HG03342 (cell line): Measurements from ENCODE around the gene SCTR.
A peak's percentile ranks its signal among the peaks of the same experiment; 100 is the strongest.

ENCODE experiments used
- ATAC-seq: cut with Tn5 transposase; IDR thresholded peaks from one replicate; pipeline ENCODE4 v1.9.1; 2021; ENCODE audit warnings: mild to moderate bottlenecking, moderate library complexity; ENCODE audit not compliant: unreplicated experiment

Gene SCTR

GRCh38 chr2:119523383-119523951 is 816 bp downstream of the SCTR start:
- no peak for ATAC-seq

GRCh38 chr2:119522671-119523070 is 1.6 kb downstream of the SCTR start:
- ATAC-seq: no peak

- no peak for ATAC-seq
Observed at GRCh38 chr2:119521433-119522050, 2.7 kb downstream of the SCTR start.

- ATAC-seq: no peak
Observed at GRCh38 chr2:119520696-119521432, 3.4 kb downstream of the SCTR start.

GRCh38 chr2:119519057-119519408 is 5.2 kb downstream of the SCTR start:
- no peak for ATAC-seq

- no peak for ATAC-seq
Observed at GRCh38 chr2:119518401-119519056, 5.8 kb downstream of the SCTR start.

- ATAC-seq: peak; percentile 82
Observed at GRCh38 chr2:119517433-119517832, 6.8 kb downstream of the SCTR start.

- no peak for ATAC-seq
Observed at GRCh38 chr2:119516121-119516520, 8.2 kb downstream of the SCTR start.

GRCh38 chr2:119513832-119514231 is 10.5 kb downstream of the SCTR start:
- ATAC-seq: no peak

GRCh38 chr2:119512946-119513345 is 11.3 kb downstream of the SCTR start:
- ATAC-seq: no peak

GRCh38 chr2:119511989-119512388 is 12.3 kb downstream of the SCTR start:
- ATAC-seq: no peak

- ATAC-seq: no peak
Observed at GRCh38 chr2:119508756-119509155, 15.5 kb downstream of the SCTR start.

GRCh38 chr2:119496682-119497081 is 27.6 kb downstream of the SCTR start:
- ATAC-seq: no peak

- no peak for ATAC-seq
Observed at GRCh38 chr2:119495948-119496347, 28.3 kb downstream of the SCTR start.

GRCh38 chr2:119494163-119494790 is 30.0 kb downstream of the SCTR start:
- no peak for ATAC-seq

GRCh38 chr2:119491776-119492525 is 32.3 kb downstream of the SCTR start:
- ATAC-seq: no peak

GRCh38 chr2:119490653-119491195 is 33.6 kb downstream of the SCTR start:
- no peak for ATAC-seq

- no peak for ATAC-seq
Observed at GRCh38 chr2:119490106-119490505, 34.2 kb downstream of the SCTR start.

GRCh38 chr2:119489232-119489952 is 34.9 kb downstream of the SCTR start:
- no peak for ATAC-seq
